ENCODE results near the gene GPC3.

GPC3 gene

DNA sequence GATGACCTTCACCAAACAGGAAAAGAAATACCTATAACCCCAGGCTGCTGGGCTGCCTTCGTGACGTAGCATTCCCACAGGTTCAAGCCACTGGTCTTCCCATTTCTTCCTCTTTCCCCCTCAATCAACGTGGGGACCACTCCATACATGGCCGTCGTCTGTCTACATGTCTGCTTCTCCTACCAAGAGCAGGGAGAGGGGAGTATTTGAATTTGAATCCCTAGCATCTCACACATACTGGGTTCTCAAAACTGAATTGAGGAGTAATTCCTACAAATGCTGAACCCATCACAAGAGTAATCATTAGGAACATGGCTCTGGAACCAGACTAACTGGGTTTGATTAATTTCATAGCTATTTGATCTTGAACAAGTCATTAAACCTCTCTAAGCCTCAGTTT is 17.3 kb downstream of the GPC3 start:
- no peaks in the 10 kb centered on the region for H3K4me1 ChIP-seq (ENCODE audit: insufficient read depth, low read length, severe bottlenecking)
- H3K4me2 ChIP-seq (ENCODE audit: low read length): no peak overlapping the region
- no peak overlapping the region for H3K27ac ChIP-seq (ENCODE audit: low read depth, low read length, poor library complexity, severe bottlenecking)
- no peak overlapping the region for H2AFZ ChIP-seq (ENCODE audit: low read length)
- no peaks in the 10 kb centered on the region for H3K79me2 ChIP-seq (ENCODE audit: insufficient read depth, low read length)
- no peaks in the 10 kb centered on the region for H3F3A ChIP-seq (ENCODE audit: insufficient read depth, low read length)
- TF ChIP-seq EZH2 (IDR thresholded peaks at IDR 0.05; ENCODE audit: borderline replicate concordance, low read length): no peak
- TF ChIP-seq, protein P1, sequence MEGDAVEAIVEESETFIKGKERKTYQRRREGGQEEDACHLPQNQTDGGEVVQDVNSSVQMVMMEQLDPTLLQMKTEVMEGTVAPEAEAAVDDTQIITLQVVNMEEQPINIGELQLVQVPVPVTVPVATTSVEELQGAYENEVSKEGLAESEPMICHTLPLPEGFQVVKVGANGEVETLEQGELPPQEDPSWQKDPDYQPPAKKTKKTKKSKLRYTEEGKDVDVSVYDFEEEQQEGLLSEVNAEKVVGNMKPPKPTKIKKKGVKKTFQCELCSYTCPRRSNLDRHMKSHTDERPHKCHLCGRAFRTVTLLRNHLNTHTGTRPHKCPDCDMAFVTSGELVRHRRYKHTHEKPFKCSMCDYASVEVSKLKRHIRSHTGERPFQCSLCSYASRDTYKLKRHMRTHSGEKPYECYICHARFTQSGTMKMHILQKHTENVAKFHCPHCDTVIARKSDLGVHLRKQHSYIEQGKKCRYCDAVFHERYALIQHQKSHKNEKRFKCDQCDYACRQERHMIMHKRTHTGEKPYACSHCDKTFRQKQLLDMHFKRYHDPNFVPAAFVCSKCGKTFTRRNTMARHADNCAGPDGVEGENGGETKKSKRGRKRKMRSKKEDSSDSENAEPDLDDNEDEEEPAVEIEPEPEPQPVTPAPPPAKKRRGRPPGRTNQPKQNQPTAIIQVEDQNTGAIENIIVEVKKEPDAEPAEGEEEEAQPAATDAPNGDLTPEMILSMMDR (IDR thresholded peaks at IDR 0.05; ENCODE audit: low read length): no peak
- H3K4me3 ChIP-seq (ENCODE audit: low read depth, low read length, poor library complexity, severe bottlenecking): no peak overlapping the region
- no peaks in the 10 kb centered on the region for H3K9me3 ChIP-seq (ENCODE audit: low read length)
- H4K20me1 ChIP-seq (ENCODE audit: insufficient read depth, low read length): no peaks in the 10 kb centered on the region
- no peak overlapping the region for H3K9ac ChIP-seq (ENCODE audit: low read length)
- H3K9me2 ChIP-seq (ENCODE audit: low read depth, low read length): no peaks in the 10 kb centered on the region
- no peaks in the 10 kb centered on the region for H3K27me3 ChIP-seq (ENCODE audit: insufficient read depth, low read length)
- no peaks in the 10 kb centered on the region for H3K36me3 ChIP-seq (ENCODE audit: insufficient read depth, low read length)

DNA sequence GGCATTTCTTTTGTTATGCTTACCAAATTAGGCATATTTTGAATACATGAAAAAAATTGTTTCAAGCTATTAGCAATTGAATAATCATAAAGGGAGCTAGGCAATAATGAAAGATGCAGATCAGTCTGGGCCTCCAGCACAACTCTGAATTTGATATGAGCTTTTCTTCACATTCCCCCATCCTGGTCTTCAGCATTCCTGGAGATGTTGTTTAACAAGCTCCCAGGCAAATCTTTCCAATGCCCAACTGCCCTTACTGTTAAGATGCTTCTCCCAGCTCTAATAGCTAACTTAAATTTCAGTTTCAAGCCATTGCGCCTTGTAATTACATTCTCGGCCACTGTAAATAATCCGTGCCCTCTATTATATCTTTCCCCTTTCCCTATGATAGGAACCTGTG is 19.2 kb downstream of the GPC3 start:
- Histone ChIP-seq H3K9me3 (ENCODE audit: low read length) (no peaks in the 10 kb centered on the region), H3K9ac (ENCODE audit: low read length) (no peak overlapping the region), H3F3A (ENCODE audit: insufficient read depth, low read length) (no peaks in the 10 kb centered on the region), H3K27me3 (ENCODE audit: insufficient read depth, low read length) (no peaks in the 10 kb centered on the region), H3K27ac (ENCODE audit: low read depth, low read length, poor library complexity, severe bottlenecking) (no peak overlapping the region), H4K20me1 (ENCODE audit: insufficient read depth, low read length) (no peaks in the 10 kb centered on the region), H3K4me2 (ENCODE audit: low read length) (no peak overlapping the region), H3K36me3 (ENCODE audit: insufficient read depth, low read length) (no peaks in the 10 kb centered on the region), H3K79me2 (ENCODE audit: insufficient read depth, low read length) (no peaks in the 10 kb centered on the region), H3K4me3 (ENCODE audit: low read depth, low read length, poor library complexity, severe bottlenecking) (no peak overlapping the region), H3K4me1 (ENCODE audit: insufficient read depth, low read length, severe bottlenecking) (no peaks in the 10 kb centered on the region), H3K9me2 (ENCODE audit: low read depth, low read length) (no peaks in the 10 kb centered on the region), H2AFZ (ENCODE audit: low read length) (no peak overlapping the region)
- no peak for TF ChIP-seq EZH2 (IDR thresholded peaks at IDR 0.05; ENCODE audit: borderline replicate concordance, low read length)
- TF ChIP-seq, protein P1 (IDR thresholded peaks at IDR 0.05; ENCODE audit: low read length): no peak

DNA sequence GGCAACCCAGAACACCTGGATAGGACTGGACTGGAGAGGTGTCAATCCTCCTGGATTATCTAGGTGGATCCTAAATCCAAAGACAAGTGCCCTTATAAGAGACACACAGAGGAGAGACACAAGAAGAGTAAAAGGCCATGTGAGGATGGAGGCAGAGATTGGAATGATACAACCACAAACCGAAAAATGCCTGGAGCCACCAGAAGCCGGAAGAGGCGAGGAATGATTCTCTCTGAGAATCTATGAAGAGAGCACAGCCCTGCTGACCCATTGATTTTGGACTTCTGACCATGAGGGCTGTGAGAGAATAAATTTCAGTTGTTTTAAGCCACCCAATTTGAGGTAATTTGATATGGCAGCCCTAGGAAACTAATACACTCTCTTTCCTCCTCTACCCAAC is 20.1 kb downstream of the GPC3 start:
- Histone ChIP-seq H3K36me3 (ENCODE audit: insufficient read depth, low read length) (no peaks in the 10 kb centered on the region), H3K27ac (ENCODE audit: low read depth, low read length, poor library complexity, severe bottlenecking) (no peak overlapping the region), H3F3A (ENCODE audit: insufficient read depth, low read length) (no peaks in the 10 kb centered on the region), H3K9ac (ENCODE audit: low read length) (no peak overlapping the region), H4K20me1 (ENCODE audit: insufficient read depth, low read length) (no peaks in the 10 kb centered on the region), H3K4me2 (ENCODE audit: low read length) (no peak overlapping the region), H2AFZ (ENCODE audit: low read length) (no peak overlapping the region), H3K4me1 (ENCODE audit: insufficient read depth, low read length, severe bottlenecking) (no peaks in the 10 kb centered on the region), H3K9me3 (ENCODE audit: low read length) (no peaks in the 10 kb centered on the region), H3K9me2 (ENCODE audit: low read depth, low read length) (no peaks in the 10 kb centered on the region), H3K79me2 (ENCODE audit: insufficient read depth, low read length) (no peaks in the 10 kb centered on the region), H3K27me3 (ENCODE audit: insufficient read depth, low read length) (no peaks in the 10 kb centered on the region), H3K4me3 (ENCODE audit: low read depth, low read length, poor library complexity, severe bottlenecking) (no peak overlapping the region)
- TF ChIP-seq, protein P1 (IDR thresholded peaks at IDR 0.05; ENCODE audit: low read length): no peak
- no peak for TF ChIP-seq EZH2 (IDR thresholded peaks at IDR 0.05; ENCODE audit: borderline replicate concordance, low read length)
